Calu3 (cell line): ENCODE measurements around the gene PTGFRN. TPM values are rescaled to one million over a fixed set of nuclear protein-coding genes. Genes with fewer than 3 reads are reported as not detected.
"Not testable (repeated sequence)": the region's sequence is repeated elsewhere in the genome, so short reads cannot be mapped to it uniquely, and the experiment has no call there.

ENCODE experiments used
- BruUV-seq: library from RNA; stranded (reverse); fragments of 400-500 nt; replicated peaks from 2 replicates; lab custom pipeline; 2021; lab: Mats Ljungman, UMichigan
- CTCF ChIA-PET: fragments of 300-600 bp; sonication (Branson Sonifier 250); formaldehyde crosslinking; loops from one replicate; lab custom pipeline; 2022; ENCODE audit warnings: antibody characterized with exemption; lab: Charles Lee
- DNase-seq: peaks from one replicate; pipeline ENCODE4 v3.0.0; 2022
- H3K27ac Mint-ChIP-seq: one replicate; pipeline ENCODE4 v1.8.0; 2022; ENCODE audit warnings: mixed read lengths; ENCODE audit not compliant: unreplicated experiment
- H3K27me3 Mint-ChIP-seq: one replicate; pipeline ENCODE4 v1.8.0; 2022; ENCODE audit warnings: mixed read lengths; ENCODE audit not compliant: unreplicated experiment
- H3K36me3 Mint-ChIP-seq: one replicate; pipeline ENCODE4 v1.8.0; 2022; ENCODE audit warnings: mild to moderate bottlenecking, moderate library complexity, mixed read lengths; ENCODE audit not compliant: insufficient read depth, unreplicated experiment
- H3K4me1 Mint-ChIP-seq: one replicate; pipeline ENCODE4 v1.8.0; 2022; ENCODE audit warnings: mild to moderate bottlenecking, low read depth, mixed read lengths; ENCODE audit not compliant: unreplicated experiment
- H3K4me3 Mint-ChIP-seq: one replicate; pipeline ENCODE4 v1.8.0; 2022; ENCODE audit warnings: mild to moderate bottlenecking, low read depth, moderate library complexity, mixed read lengths; ENCODE audit not compliant: unreplicated experiment
- H3K9me3 Mint-ChIP-seq: one replicate; pipeline ENCODE4 v1.8.0; 2022; ENCODE audit warnings: low read depth, mixed read lengths; ENCODE audit not compliant: unreplicated experiment
- intact Hi-C: fragments of 100-400 bp; cut with micrococcal nuclease; formaldehyde crosslinking; loops from one replicate; pipeline ENCODE4 v1.10.0; 2022; ENCODE audit not compliant: unreplicated experiment
- total RNA-seq: library from RNA; stranded (reverse); gene quantifications from 2 replicates; pipeline ENCODE4 v1.2.3, GENCODE V29; 2022
- TF ChIP-seq, protein P1 (sequence below): fragments of 200-600 bp; IDR thresholded peaks from one replicate; pipeline ENCODE4 v1.8.0; 2022; ENCODE audit warnings: antibody characterized with exemption; ENCODE audit not compliant: unreplicated experiment

PTGFRN gene
- total RNA-seq, 1 experiment from 2014 or later, result 44.6 TPM

DNA sequence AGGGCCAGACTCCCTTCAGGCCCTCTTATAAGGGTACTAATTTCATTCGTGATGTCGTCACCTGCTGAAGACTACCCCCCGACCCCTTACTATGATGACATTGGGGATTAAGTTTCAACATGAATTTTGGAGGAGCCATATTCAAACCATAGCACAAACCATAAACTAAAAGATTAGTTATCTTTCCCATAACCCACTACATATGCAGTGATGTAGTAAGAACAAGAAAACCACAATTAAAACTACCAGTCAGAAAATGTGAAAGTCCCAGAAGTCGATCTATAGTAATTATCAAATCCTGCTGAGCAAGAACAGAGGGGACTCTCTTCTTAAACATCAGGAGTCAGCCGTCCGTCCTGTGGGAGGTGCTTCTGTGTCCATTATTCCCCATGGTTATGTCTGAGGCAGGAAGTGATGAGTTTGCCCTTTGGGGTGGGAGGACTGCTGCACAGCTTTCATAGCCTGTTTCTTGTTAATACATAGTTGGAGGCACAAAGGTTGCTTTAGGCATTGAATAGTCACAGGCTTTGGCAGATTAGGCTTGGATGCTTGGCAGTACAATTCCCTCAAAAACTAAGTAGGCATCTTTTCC is 35.9 kb upstream of the PTGFRN start:
- H3K27ac Mint-ChIP-seq, result no peak overlapping the region
- BruUV-seq, result no TSS peak
- CTCF ChIA-PET, result no interaction called here
- no peak for DNase-seq
- no peaks in the 10 kb centered on the region for H3K9me3 Mint-ChIP-seq
- H3K36me3 Mint-ChIP-seq, result no peaks in the 10 kb centered on the region
- intact Hi-C loops, result no loop called here
- H3K27me3 Mint-ChIP-seq, result peaks cover 21% of the 10 kb centered on the region
- H3K4me3 Mint-ChIP-seq, result no peak overlapping the region
- TF ChIP-seq, protein P1, sequence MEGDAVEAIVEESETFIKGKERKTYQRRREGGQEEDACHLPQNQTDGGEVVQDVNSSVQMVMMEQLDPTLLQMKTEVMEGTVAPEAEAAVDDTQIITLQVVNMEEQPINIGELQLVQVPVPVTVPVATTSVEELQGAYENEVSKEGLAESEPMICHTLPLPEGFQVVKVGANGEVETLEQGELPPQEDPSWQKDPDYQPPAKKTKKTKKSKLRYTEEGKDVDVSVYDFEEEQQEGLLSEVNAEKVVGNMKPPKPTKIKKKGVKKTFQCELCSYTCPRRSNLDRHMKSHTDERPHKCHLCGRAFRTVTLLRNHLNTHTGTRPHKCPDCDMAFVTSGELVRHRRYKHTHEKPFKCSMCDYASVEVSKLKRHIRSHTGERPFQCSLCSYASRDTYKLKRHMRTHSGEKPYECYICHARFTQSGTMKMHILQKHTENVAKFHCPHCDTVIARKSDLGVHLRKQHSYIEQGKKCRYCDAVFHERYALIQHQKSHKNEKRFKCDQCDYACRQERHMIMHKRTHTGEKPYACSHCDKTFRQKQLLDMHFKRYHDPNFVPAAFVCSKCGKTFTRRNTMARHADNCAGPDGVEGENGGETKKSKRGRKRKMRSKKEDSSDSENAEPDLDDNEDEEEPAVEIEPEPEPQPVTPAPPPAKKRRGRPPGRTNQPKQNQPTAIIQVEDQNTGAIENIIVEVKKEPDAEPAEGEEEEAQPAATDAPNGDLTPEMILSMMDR, result no peak
- H3K4me1 Mint-ChIP-seq, result no peaks in the 10 kb centered on the region

DNA sequence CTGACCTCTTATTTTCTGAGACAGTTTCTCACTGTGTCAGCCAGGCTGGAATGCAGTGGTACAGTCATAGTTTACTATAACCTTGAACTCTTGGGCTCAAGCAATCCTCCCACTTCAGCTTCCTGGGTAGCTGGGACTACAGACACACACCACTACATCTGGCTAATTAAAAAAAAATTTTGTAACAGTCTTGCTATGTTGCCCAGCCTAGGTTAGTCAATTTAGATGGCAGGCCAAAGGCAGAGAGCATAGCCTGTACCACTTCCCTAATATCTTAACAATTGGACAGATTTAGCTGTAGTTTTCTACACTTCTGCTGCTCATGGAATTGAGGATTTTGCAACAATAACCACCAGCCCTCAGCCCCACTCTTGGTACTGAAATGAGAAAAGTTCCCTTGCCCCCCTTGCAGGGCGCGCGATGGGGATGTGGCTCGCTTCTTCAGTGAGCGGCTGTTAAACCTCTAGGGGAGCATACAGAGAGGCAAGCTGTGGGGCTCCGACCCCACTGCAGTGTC is 34.9 kb upstream of the PTGFRN start:
- H3K36me3 Mint-ChIP-seq, result no peaks in the 10 kb centered on the region
- H3K27me3 Mint-ChIP-seq, result peaks cover 21% of the 10 kb centered on the region

DNA sequence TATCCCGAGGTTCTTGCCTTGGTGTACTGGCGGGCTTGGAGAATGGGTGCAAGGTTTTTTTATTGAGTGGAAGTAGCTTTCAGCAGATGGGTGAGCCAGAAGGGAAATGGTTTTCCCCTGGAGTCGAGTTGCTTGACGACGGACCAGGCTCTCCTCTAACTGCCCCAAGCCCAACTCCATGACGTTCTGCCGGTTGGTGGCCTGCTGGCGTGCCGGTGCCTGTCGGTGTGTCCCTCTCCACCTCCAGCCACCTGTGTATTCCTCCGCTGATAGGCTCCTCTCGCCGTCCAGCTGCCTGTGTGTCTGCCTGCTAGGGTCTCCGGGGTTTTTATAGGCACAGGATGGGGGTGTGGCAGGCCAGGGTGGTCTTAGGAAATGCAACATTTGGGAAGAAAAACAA is 34.3 kb upstream of the PTGFRN start:
- intact Hi-C loops, result no loop called here
- DNase-seq, result no peak
- TF ChIP-seq, protein P1, result no peak
- Mint-ChIP-seq H3K9me3 (no peaks in the 10 kb centered on the region), H3K27me3 (peaks cover 16% of the 10 kb centered on the region), H3K36me3 (no peaks in the 10 kb centered on the region), H3K4me1 (no peaks in the 10 kb centered on the region), H3K4me3 (no peak overlapping the region), H3K27ac (no peak overlapping the region)
- no TSS peak for BruUV-seq
- CTCF ChIA-PET, result no interaction called here

More for the DNA sequence above, 34.9 kb upstream of the PTGFRN start:
- TF ChIP-seq, protein P1, result no peak
- no peak for DNase-seq
- H3K4me3 Mint-ChIP-seq, result no peak overlapping the region
- BruUV-seq, result no TSS peak
- no peaks in the 10 kb centered on the region for H3K4me1 Mint-ChIP-seq
- CTCF ChIA-PET, result interaction anchor here (0.6 kb wide), 1 partner anchor 10 kb away, joined by 3 read pairs; no protein-coding TSS in a partner anchor
- no peak overlapping the region for H3K27ac Mint-ChIP-seq
- intact Hi-C loops, result no loop called here
- H3K9me3 Mint-ChIP-seq, result no peaks in the 10 kb centered on the region

DNA sequence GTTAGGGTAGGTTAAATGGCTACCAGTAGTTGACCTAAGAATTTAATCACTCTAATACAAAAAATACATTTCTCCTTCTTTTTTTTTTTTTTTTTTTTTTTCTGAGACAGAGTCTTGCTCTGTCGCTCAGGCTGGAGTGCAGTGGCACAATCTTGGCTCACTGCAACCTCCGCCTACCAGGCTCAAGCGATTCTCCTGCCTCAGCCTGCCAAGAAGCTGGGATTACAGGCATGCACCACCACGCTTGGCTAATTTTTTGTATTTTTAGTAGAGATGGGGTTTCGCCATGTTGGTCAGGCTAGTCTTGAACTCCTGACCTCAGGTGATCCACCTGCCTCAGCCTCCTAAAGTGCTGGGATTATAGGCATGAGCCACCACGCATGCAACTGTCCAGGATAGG is 33.8 kb upstream of the PTGFRN start:
- H3K27me3 Mint-ChIP-seq, result peaks cover 11% of the 10 kb centered on the region
- CTCF ChIA-PET, H3K9me3 Mint-ChIP-seq, H3K4me3 Mint-ChIP-seq, intact Hi-C loops, H3K36me3 Mint-ChIP-seq, H3K4me1 Mint-ChIP-seq, DNase-seq, H3K27ac Mint-ChIP-seq, BruUV-seq: not testable (repeated sequence)

DNA sequence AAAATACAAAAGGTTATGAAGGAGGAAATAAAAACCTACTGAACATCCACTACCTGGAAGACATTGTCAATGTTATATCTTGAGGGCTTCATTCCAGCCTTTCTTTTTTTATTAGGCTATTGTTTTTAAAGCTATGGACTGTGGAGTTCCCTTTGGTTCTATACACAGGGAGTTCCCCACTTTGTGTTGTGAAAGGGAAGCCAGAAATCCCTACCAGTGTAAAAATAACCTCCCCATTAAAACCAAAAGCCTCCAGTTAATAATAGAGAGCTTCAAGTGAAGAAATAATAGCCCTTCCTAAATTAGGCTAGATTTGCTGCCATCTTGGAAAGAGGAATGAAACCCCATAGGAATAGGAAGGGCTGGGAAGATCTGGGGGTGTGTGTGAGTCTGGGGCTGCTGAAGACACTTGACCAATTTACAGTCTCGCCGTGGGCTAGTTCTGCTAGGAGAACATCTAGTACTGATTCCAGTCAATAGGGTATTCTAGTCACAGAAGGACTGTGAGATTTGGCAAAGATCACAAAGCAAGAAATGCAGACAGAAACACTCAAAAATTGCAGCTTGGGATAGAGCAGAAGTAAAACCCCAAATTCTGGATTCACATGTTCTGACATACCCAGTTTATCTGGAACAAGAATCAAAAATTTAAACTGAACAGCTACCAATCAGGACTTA is 32.4 kb upstream of the PTGFRN start:
- no peak for DNase-seq
- H3K9me3 Mint-ChIP-seq, result no peaks in the 10 kb centered on the region
- H3K4me1 Mint-ChIP-seq, result no peaks in the 10 kb centered on the region
- CTCF ChIA-PET, result interaction anchor here (0.6 kb wide), 1 partner anchor 400 kb away, joined by 4 read pairs; no protein-coding TSS in a partner anchor
- H3K27ac Mint-ChIP-seq, result no peak overlapping the region
- H3K4me3 Mint-ChIP-seq, result no peak overlapping the region
- H3K27me3 Mint-ChIP-seq, result no peaks in the 10 kb centered on the region
- intact Hi-C loops, result no loop called here
- BruUV-seq, result no TSS peak
- no peaks in the 10 kb centered on the region for H3K36me3 Mint-ChIP-seq
- TF ChIP-seq, protein P1, result no peak
